Measurements from ENCODE around the gene NECAP2.

DNA sequence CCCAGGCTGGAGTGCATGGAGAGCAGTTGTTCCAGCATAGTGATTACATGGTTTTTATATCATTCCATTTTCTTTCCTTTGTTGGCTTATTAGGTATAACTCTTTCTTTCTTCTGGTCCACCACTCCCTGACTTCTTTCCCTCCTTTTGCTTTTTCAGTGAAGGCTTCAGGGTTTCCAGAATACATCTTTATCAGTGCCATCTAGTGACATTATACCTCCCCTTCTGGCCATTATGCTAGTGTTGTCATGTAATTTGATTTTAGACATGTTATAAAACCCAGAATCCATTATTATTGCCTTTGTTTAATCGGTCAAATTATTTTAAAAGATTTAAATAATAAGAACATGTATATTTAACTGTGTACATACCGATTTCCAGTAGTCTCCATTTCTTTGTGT lies 63.0 kb downstream of the NECAP2 start:
- TF ChIP-seq, protein P1, sequence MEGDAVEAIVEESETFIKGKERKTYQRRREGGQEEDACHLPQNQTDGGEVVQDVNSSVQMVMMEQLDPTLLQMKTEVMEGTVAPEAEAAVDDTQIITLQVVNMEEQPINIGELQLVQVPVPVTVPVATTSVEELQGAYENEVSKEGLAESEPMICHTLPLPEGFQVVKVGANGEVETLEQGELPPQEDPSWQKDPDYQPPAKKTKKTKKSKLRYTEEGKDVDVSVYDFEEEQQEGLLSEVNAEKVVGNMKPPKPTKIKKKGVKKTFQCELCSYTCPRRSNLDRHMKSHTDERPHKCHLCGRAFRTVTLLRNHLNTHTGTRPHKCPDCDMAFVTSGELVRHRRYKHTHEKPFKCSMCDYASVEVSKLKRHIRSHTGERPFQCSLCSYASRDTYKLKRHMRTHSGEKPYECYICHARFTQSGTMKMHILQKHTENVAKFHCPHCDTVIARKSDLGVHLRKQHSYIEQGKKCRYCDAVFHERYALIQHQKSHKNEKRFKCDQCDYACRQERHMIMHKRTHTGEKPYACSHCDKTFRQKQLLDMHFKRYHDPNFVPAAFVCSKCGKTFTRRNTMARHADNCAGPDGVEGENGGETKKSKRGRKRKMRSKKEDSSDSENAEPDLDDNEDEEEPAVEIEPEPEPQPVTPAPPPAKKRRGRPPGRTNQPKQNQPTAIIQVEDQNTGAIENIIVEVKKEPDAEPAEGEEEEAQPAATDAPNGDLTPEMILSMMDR (IDR thresholded peaks at IDR 0.05) = no peak
- no peak for TF ChIP-seq POLR2A (IDR thresholded peaks at IDR 0.05)
